NCI-H2196 (cell line): Measurements from ENCODE around the gene PDHA1.

Source experiments
- DNase-seq: peaks from one replicate; lab custom pipeline; 2025; ENCODE audit not compliant: unreplicated experiment; lab: John Stamatoyannopoulos, UW

Gene PDHA1

GRCh38 chrX:19373351-19373891 lies 29.7 kb downstream of the PDHA1 start:
- DNase-seq: no peak

GRCh38 chrX:19375546-19375945 lies 31.8 kb downstream of the PDHA1 start:
- DNase-seq: no peak

GRCh38 chrX:19377799-19378198 lies 34.1 kb downstream of the PDHA1 start:
- no peak for DNase-seq

GRCh38 chrX:19381326-19381725 lies 37.6 kb downstream of the PDHA1 start:
- DNase-seq: no peak

- peak; percentile 6 for DNase-seq
Observed at GRCh38 chrX:19382555-19383145, 38.9 kb downstream of the PDHA1 start.

GRCh38 chrX:19386679-19387078 lies 43.0 kb downstream of the PDHA1 start:
- DNase-seq: no peak

- DNase-seq: no peak
Observed at GRCh38 chrX:19388064-19388679, 44.4 kb downstream of the PDHA1 start.

- no peak for DNase-seq
Observed at GRCh38 chrX:19388741-19389140, 45.0 kb downstream of the PDHA1 start.

GRCh38 chrX:19389227-19389845 lies 45.6 kb downstream of the PDHA1 start:
- no peak for DNase-seq

- no peak for DNase-seq
Observed at GRCh38 chrX:19392078-19392477, 48.4 kb downstream of the PDHA1 start.

GRCh38 chrX:19392703-19393102 lies 49.0 kb downstream of the PDHA1 start:
- no peak for DNase-seq

- no peak for DNase-seq
Observed at GRCh38 chrX:19403696-19404095, 60.0 kb downstream of the PDHA1 start.

GRCh38 chrX:19410259-19410658 lies 66.5 kb downstream of the PDHA1 start:
- no peak for DNase-seq
